Measurements from ENCODE around the gene TTLL11. TPM values are rescaled to one million over a fixed set of nuclear protein-coding genes. Genes with fewer than 3 reads are reported as not detected.

Gene TTLL11
- total RNA-seq, 6 experiments from 2014 or later, result 3.2 to 5.2 (median 4.1) TPM

GRCh38 chr9:121997791-121998190 lies 95.3 kb downstream of the TTLL11 start:
- TF ChIP-seq POLR2A (IDR thresholded peaks at IDR 0.05), result no peak
- TF ChIP-seq CTCF (IDR thresholded peaks at IDR 0.05), result no peak
- ATAC-seq (peak in 3 of 4 donors; percentile 5 to 41 (median 34)), DNase-seq (no peak)
- peaks cover 0 to 55% (median 27%) of the 10 kb centered on the region in 4 donors for H3K4me1 ChIP-seq
- intact Hi-C loops (cut with DNase I), result loop anchor here (5.0 to 10.0 kb wide), 3 partner anchors 253 to 455 kb away; no protein-coding TSS in a partner anchor
- H3K27ac ChIP-seq, result peak overlapping the region in 2 of 3 donors; percentile 10 to 25
- WGBS (ENCODE audit: insufficient coverage, low coverage, low lambda C conversion rate, missing lambda C conversion rate), result 71% methylated on average over 6 of the region's 7 CpGs
- H3K36me3 ChIP-seq, result no peaks in the 10 kb centered on the region
- no peaks in the 10 kb centered on the region for H3K9me3 ChIP-seq
- H3K4me3 ChIP-seq, result no peak overlapping the region
- H3K27me3 ChIP-seq, result no peaks in the 10 kb centered on the region

GRCh38 chr9:121996783-121997182 lies 96.3 kb downstream of the TTLL11 start:
- H3K27me3 ChIP-seq, result no peaks in the 10 kb centered on the region
- peaks cover 0 to 48% (median 22%) of the 10 kb centered on the region in 4 donors for H3K4me1 ChIP-seq
- WGBS (ENCODE audit: insufficient coverage, low coverage, low lambda C conversion rate, missing lambda C conversion rate), result 92% methylated on average over 4 of the region's 4 CpGs
- no peaks in the 10 kb centered on the region for H3K9me3 ChIP-seq
- DNase-seq (no peak), ATAC-seq (no peak)
- no peaks in the 10 kb centered on the region for H3K36me3 ChIP-seq
- intact Hi-C loops (cut with DNase I), result loop anchor here (5.0 to 10.0 kb wide), 3 partner anchors 252 to 454 kb away; no protein-coding TSS in a partner anchor
- no peak overlapping the region for H3K27ac ChIP-seq
- no peak overlapping the region for H3K4me3 ChIP-seq
- TF ChIP-seq POLR2A (IDR thresholded peaks at IDR 0.05) (no peak), CTCF (IDR thresholded peaks at IDR 0.05) (no peak)

GRCh38 chr9:121995997-121996396 lies 97.1 kb downstream of the TTLL11 start:
- H3K36me3 ChIP-seq, result no peaks in the 10 kb centered on the region
- no peak for DNase-seq
- no peak overlapping the region for H3K27ac ChIP-seq
- no peak for TF ChIP-seq CTCF (IDR thresholded peaks at IDR 0.05)
- no peak for TF ChIP-seq POLR2A (IDR thresholded peaks at IDR 0.05)
- no CpG with 5 or more reads among the region's 5 CpGs for WGBS (ENCODE audit: insufficient coverage, low coverage, low lambda C conversion rate, missing lambda C conversion rate)
- intact Hi-C loops (cut with DNase I), result loop anchor here (5.0 to 10.0 kb wide), 3 partner anchors 251 to 454 kb away; no protein-coding TSS in a partner anchor
- H3K4me1 ChIP-seq, result peaks cover 0 to 41% (median 18%) of the 10 kb centered on the region in 4 donors
- ATAC-seq, result no peak
- no peak overlapping the region for H3K4me3 ChIP-seq
- H3K27me3 ChIP-seq, result no peaks in the 10 kb centered on the region
- no peaks in the 10 kb centered on the region for H3K9me3 ChIP-seq

GRCh38 chr9:121992571-121993212 lies 100.4 kb downstream of the TTLL11 start:
- peaks cover 0 to 8% (median 1%) of the 10 kb centered on the region in 4 donors for H3K4me1 ChIP-seq

More at GRCh38 chr9:121992571-121993212, 100.4 kb downstream of the TTLL11 start:
- 10% methylated on average over 8 of the region's 8 CpGs for WGBS (ENCODE audit: insufficient coverage, low coverage, low lambda C conversion rate, missing lambda C conversion rate)
- Histone ChIP-seq H3K4me3 (no peak overlapping the region), H3K27me3 (no peaks in the 10 kb centered on the region), H3K9me3 (no peaks in the 10 kb centered on the region), H3K36me3 (no peaks in the 10 kb centered on the region), H3K27ac (no peak overlapping the region)
- ATAC-seq (peak; percentile 89 to 96 (median 94)), DNase-seq (peak; percentile 49 to 68 (median 59))
- intact Hi-C loops (cut with DNase I), result loop anchor here in 1 of 2 donors (10.0 kb wide), 2 partner anchors 248 to 448 kb away; no protein-coding TSS in a partner anchor
- TF ChIP-seq CTCF (IDR thresholded peaks at IDR 0.05), result peak; percentile 84 to 93 (median 86)
- no peak for TF ChIP-seq POLR2A (IDR thresholded peaks at IDR 0.05)

All from right lobe of liver (tissue), 6 donors.